Measurements from ENCODE around the gene CISH.

Gene CISH

GRCh38 chr3:50568947-50569749 lies 42.4 kb downstream of the CISH start, which contains the start of gene HEMK1:
HEMK1 (plus strand) TSS chr3:50569522; CDS start chr3:50571105, 1,583 bp downstream.
- peak; percentile 98 for DNase-seq

DNA sequence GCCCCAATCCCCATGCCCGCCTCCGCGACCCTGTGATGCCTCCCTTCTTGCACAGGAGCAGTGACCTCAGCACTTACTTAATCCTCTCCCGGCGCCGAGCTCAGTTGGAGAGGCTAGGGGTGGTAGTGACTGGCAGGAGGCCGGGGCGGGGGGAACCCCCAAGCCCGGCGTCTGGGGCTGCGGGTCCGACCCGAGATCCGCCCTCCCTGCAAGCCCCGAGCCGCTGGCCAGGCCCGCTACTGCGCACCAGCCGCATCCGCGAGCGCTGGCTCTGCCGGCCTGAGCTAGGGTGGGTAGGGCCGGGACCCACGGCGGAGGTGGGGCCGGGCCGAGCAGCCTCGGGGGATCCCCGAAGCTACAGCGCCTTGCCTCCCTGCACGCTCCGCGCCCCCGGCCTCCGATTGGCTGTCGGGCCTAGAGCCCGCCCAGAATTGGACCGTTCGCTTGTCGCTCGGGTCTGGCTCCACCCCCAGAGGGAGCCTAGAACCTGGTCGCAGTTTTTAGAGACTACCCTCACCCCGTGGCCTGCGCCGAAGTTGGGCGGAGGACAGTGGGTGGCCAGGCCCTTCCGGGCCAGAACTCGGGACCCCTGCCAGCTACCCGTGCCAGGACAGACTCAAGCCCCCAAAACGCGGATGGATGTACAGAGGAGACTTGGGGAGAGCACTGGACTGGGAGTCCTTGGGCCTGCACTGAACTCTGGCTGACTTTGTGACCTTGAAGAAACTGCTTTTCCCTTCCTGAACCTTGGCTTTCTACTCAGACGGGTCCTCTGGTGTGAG lies 44.0 kb downstream of the CISH start, which contains the start of gene C3orf18:
Gene C3orf18 (minus strand): TSS at position 362 of the 782 bp plus-strand sequence. CDS start 2,048 bp downstream, outside the sequence.
- peak; percentile 95 for DNase-seq

DNA sequence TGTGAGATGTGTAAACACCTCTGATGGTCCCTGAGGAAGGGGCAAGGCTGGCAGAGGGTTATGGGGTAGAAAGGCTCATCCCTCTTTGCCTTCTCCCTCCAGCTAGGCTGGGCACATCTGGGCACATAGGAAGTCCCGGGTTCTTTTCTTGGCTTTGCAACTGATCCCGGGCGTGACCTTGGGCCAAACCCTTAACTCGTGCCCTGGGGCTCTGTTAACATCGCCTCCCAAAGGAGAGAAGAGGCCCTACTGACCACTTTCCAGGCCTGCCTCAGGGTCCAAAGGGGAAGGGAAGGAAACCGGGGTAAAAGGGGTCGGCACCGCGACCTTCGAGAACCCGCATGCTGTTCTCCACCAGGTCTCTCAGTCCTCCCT lies 44.6 kb downstream of the CISH start:
- no peak for DNase-seq

- DNase-seq = no peak
Measured at GRCh38 chr3:50564321-50564720, 47.3 kb downstream of the CISH start.

DNA sequence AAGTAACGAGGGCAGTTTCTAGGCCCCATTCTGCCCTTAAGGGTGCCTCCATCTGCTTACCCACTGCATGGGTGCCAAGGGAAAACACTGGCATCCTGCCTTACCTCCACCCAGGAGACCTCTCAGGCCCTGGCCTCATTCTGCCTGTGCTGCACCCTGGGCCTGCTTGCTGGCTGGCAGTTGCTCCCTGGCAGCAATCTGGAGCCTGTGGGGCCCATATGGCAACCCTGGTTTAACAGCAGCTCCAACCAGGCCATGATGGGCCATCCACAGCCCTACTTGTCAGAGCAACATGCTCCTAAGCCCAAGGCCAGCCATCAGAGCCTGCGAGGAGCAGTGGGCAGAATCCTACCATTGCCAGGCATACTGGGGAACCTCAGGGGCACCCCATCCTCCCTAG lies 47.7 kb downstream of the CISH start:
- no peak for DNase-seq

GRCh38 chr3:50562861-50563260 lies 48.7 kb downstream of the CISH start:
- DNase-seq = no peak

GRCh38 chr3:50559702-50560101 lies 51.9 kb downstream of the CISH start:
- DNase-seq = no peak

GRCh38 chr3:50557915-50558314 lies 53.7 kb downstream of the CISH start:
- no peak for DNase-seq

GRCh38 chr3:50557106-50557505 lies 54.5 kb downstream of the CISH start:
- DNase-seq = no peak
